Adrenal gland (tissue), 12 donors: ENCODE measurements around the gene HTR5A. TPM values are rescaled to one million over a fixed set of nuclear protein-coding genes. Genes with fewer than 3 reads are reported as not detected.

Source experiments
- DNase-seq, 7 donors: peaks; one replicate each; pipeline ENCODE4 v3.0.0-alpha.2; 2019 to 2020
- H3K27ac ChIP-seq, 5 donors: fragments of 200-600 bp; sonication (generic) in 4 of 5; 1 replicate in 3 of 5; 2 replicates in 2 of 5; pipeline versions ENCODE4 v1.5.1 to v1.8.0; 2016 to 2020; ENCODE audit warnings: mild to moderate bottlenecking in 1 of 5
- H3K27me3 ChIP-seq: fragments of 200-600 bp; 2 replicates; pipeline ENCODE4 v1.8.0; 2021
- H3K36me3 ChIP-seq, 2 donors: fragments of 200-600 bp; replicated peaks in 1 of 2; 1 replicate in 1 of 2; 2 replicates in 1 of 2; pipeline versions ENCODE4 v1.5.1 to v1.8.0; 2018 to 2022
- H3K4me1 ChIP-seq, 2 donors: fragments of 200-600 bp; replicated peaks in 1 of 2; 1 replicate in 1 of 2; 2 replicates in 1 of 2; pipeline versions ENCODE4 v1.5.1 to v1.8.0; 2018 to 2021
- H3K4me3 ChIP-seq, 4 donors: fragments of 200-600 bp; sonication (generic) in 3 of 4; one replicate each; pipeline ENCODE4 v1.5.1; 2016 to 2018
- H3K9me3 ChIP-seq, 3 donors: fragments of 200-600 bp; sonication (generic) in 1 of 3; replicated peaks in 1 of 3; 1 replicate in 2 of 3; 2 replicates in 1 of 3; pipeline versions ENCODE4 v1.5.1 to v1.8.0; 2016 to 2021
- POLR2A ChIP-seq, 2 donors: fragments of 450-650 bp; IDR thresholded peaks; one replicate each; pipeline ENCODE4 v1.6.1; 2017; ENCODE audit warnings: antibody characterized with exemption in 2 of 2, mild to moderate bottlenecking in 2 of 2, moderate library complexity in 1 of 2
- WGBS, 4 donors: extraction: QIAGEN DNeasy Blood & Tissue Kit in 2 of 4; methylation state at CpG; one replicate each; pipeline versions ENCODE4 v1.1.5 to v1.1.7; 2013 to 2017; 5-methylcytosine and 5-hydroxymethylcytosine counted together
- intact Hi-C, 2 donors: fragments of 100-400 bp; cut with DNase I; formaldehyde crosslinking; loops; one replicate each; pipeline versions ENCODE4 v1.14.1 to v1.15.0; 2022 to 2023
- polyA plus RNA-seq, 3 donors: library from polyadenylated mRNA; stranded (reverse); fragments of 200-250 nt in 2 of 3; fragments of 350-450 nt in 1 of 3; fragmentation: Illumina TruSeq in 1 of 3; extraction: RNeasy Lipid Tissue Mini Kit (QIAGEN cat#74804) in 1 of 3; gene quantifications; one replicate each; pipeline ENCODE4 v1.2.3, GENCODE V29; 2013 to 2014
- total RNA-seq, 9 donors: library from RNA; depleted of rRNA in 4 of 9; stranded (reverse); fragments of >200 nt in 4 of 9; fragments of 120-200 nt in 1 of 9; fragmentation: NEBNext Ultra II Directional in 1 of 9; extraction: Animal tissue kit (Norgen Biotek cat#: 25700) in 1 of 9; gene quantifications; one replicate each; pipeline versions ENCODE4 v1.1.0 to v1.2.4, GENCODE V29; 2013 to 2023
- TF ChIP-seq, protein P1 (sequence below), 6 experiments: fragments of 450-650 bp in 4 of 6; fragments of 200-600 bp in 2 of 6; sonication (generic) in 1 of 6; IDR thresholded peaks; 1 replicate in 5 of 6; 2 replicates in 1 of 6; pipeline versions ENCODE4 v1.5.1 to v1.8.0; 2016 to 2021; ENCODE audit warnings: antibody characterized with exemption in 6 of 6, mild to moderate bottlenecking in 2 of 6, moderate library complexity in 1 of 6
- donor health status: healthy with polysubstance abuse.
- donor health status: Bipolar disorder and iron deficiency.
- donor health status: DM: yes; HTN: yes; CAD: no.
- donor health status: DM: no; HTN: no; CAD: no.
- donor health status: DM: no; HTN: no; CAD: no.
- donor health status: DM: yes; HTN: yes; CAD: no.

The HTR5A gene
- total and polyA plus RNA-seq, 12 donors = not detected

GRCh38 chr7:155115288-155115687 is 45.2 kb downstream of the HTR5A start:
- TF ChIP-seq, protein P1, sequence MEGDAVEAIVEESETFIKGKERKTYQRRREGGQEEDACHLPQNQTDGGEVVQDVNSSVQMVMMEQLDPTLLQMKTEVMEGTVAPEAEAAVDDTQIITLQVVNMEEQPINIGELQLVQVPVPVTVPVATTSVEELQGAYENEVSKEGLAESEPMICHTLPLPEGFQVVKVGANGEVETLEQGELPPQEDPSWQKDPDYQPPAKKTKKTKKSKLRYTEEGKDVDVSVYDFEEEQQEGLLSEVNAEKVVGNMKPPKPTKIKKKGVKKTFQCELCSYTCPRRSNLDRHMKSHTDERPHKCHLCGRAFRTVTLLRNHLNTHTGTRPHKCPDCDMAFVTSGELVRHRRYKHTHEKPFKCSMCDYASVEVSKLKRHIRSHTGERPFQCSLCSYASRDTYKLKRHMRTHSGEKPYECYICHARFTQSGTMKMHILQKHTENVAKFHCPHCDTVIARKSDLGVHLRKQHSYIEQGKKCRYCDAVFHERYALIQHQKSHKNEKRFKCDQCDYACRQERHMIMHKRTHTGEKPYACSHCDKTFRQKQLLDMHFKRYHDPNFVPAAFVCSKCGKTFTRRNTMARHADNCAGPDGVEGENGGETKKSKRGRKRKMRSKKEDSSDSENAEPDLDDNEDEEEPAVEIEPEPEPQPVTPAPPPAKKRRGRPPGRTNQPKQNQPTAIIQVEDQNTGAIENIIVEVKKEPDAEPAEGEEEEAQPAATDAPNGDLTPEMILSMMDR (IDR thresholded peaks at IDR 0.05) = no peak
- TF ChIP-seq POLR2A (IDR thresholded peaks at IDR 0.05) = no peak
- DNase-seq = no peak
- no peaks in the 10 kb centered on the region for H3K27me3 ChIP-seq
- H3K9me3 ChIP-seq = no peaks in the 10 kb centered on the region
- no peak overlapping the region for H3K27ac ChIP-seq
- no peak overlapping the region for H3K4me3 ChIP-seq
- no peaks in the 10 kb centered on the region for H3K4me1 ChIP-seq
- intact Hi-C loops = no loop called here
- no peaks in the 10 kb centered on the region for H3K36me3 ChIP-seq
- 51 to 74% (median 64%) methylated on average over 5 of the region's 5 CpGs for WGBS, 4 donors

- Histone ChIP-seq H3K9me3 (no peaks in the 10 kb centered on the region), H3K27ac (no peak overlapping the region), H3K36me3 (no peaks in the 10 kb centered on the region), H3K27me3 (no peaks in the 10 kb centered on the region), H3K4me1 (no peaks in the 10 kb centered on the region), H3K4me3 (no peak overlapping the region)
- DNase-seq = no peak
- 77 to 84% (median 80%) methylated on average over 7 of the region's 7 CpGs for WGBS, 4 donors
- intact Hi-C loops = no loop called here
- TF ChIP-seq, protein P1 (IDR thresholded peaks at IDR 0.05) = no peak
- no peak for TF ChIP-seq POLR2A (IDR thresholded peaks at IDR 0.05)
These were observed 49.8 kb downstream of the HTR5A start for GRCh38 chr7:155119801-155120382.

GRCh38 chr7:155120460-155120859 is 50.3 kb downstream of the HTR5A start:
- H3K4me3 ChIP-seq = no peak overlapping the region
- intact Hi-C loops = no loop called here
- WGBS, 4 donors = 80 to 87% (median 83%) methylated on average over 4 of the region's 4 CpGs
- no peak for TF ChIP-seq POLR2A (IDR thresholded peaks at IDR 0.05)
- TF ChIP-seq, protein P1 (IDR thresholded peaks at IDR 0.05) = no peak
- H3K4me1 ChIP-seq = no peaks in the 10 kb centered on the region
- H3K9me3 ChIP-seq = no peaks in the 10 kb centered on the region
- no peaks in the 10 kb centered on the region for H3K36me3 ChIP-seq
- no peaks in the 10 kb centered on the region for H3K27me3 ChIP-seq
- H3K27ac ChIP-seq = no peak overlapping the region
- DNase-seq = no peak

DNA sequence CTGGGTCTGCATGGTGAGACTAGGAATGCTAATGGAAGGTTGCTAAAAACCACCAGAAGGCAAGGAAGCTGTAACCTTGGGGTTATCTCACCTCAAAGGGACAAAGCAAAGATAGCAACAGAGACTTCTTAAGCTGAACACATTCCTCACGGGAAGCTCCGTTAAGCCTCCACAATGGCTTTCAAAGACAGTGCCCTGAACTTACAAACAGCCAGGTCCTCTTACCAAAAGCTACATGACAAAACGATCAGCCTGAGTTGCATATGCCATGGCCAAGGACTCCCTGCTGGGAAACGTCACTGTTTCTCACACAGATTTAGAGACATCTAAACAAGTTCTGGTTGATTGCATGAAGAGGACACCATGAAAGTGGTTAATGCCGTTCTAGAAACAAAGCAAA is 52.7 kb downstream of the HTR5A start:
- Histone ChIP-seq H3K4me1 (no peaks in the 10 kb centered on the region), H3K36me3 (no peaks in the 10 kb centered on the region), H3K27me3 (no peaks in the 10 kb centered on the region), H3K9me3 (no peaks in the 10 kb centered on the region), H3K27ac (no peak overlapping the region), H3K4me3 (no peak overlapping the region)
- DNase-seq = no peak
- intact Hi-C loops = no loop called here
- TF ChIP-seq, protein P1 (IDR thresholded peaks at IDR 0.05) = no peak
- TF ChIP-seq POLR2A (IDR thresholded peaks at IDR 0.05) = no peak
- 21 to 41% (median 31%) methylated on average over 5 of the region's 5 CpGs for WGBS, 4 donors
